Gastrocnemius medialis (tissue), 4 donors: ENCODE results near the gene DIPK2A. TPM values are rescaled to one million over a fixed set of nuclear protein-coding genes. Genes with fewer than 3 reads are reported as not detected.

ENCODE experiments used
- total RNA-seq, 4 donors: library from RNA; depleted of rRNA; stranded (reverse); fragments of >200 nt; gene quantifications; one replicate each; pipeline versions ENCODE4 v1.1.0 to v1.2.3, GENCODE V29; 2016

Gene DIPK2A
- total RNA-seq, 4 donors from 2014 or later: 7.7 to 14.1 (median 10.4) TPM

Other genes with a start within 250 kb of the DIPK2A start
- 1 to 10 TPM; 1.7 to 8.2 (median 3.6) TPM for gene SLC9A9, start 123.4 kb upstream of the DIPK2A start, total RNA-seq